ENCODE results near the gene EPB41L4B.
"Not testable (repeated sequence)": the region's sequence is repeated elsewhere in the genome, so short reads cannot be mapped to it uniquely, and the experiment has no call there.

GRCh38 chr9:109218242-109218641 lies 102.6 kb downstream of the EPB41L4B start:
- not testable (repeated sequence) for TF ChIP-seq CTCF, POLR2A, POLR2AphosphoS5 (IDR thresholded peaks at IDR 0.05)

Measured in breast epithelium (tissue), 3 donors.